Right cardiac atrium (tissue), 5 donors: Measurements from ENCODE around the gene RBPJ. TPM values are rescaled to one million over a fixed set of nuclear protein-coding genes. Genes with fewer than 3 reads are reported as not detected.

Experiments
- ATAC-seq, 2 donors: fragments of 200-7000 bp; cut with Tn5 transposase; one replicate each; pipeline versions ENCODE4 v1.8.0 to v1.9.1; 2020; ENCODE audit warnings: moderate library complexity in 2 of 2, mild to moderate bottlenecking in 1 of 2
- DNase-seq, 3 donors: peaks; one replicate each; pipeline ENCODE4 v3.0.0-alpha.2; 2020
- H3K27ac ChIP-seq: one replicate; pipeline ENCODE4 v1.5.1; 2013; ENCODE audit warnings: mild to moderate bottlenecking, low read length, control low read depth, moderate library complexity
- H3K27me3 ChIP-seq: one replicate; pipeline ENCODE4 v1.6.1; 2013; ENCODE audit not compliant: control insufficient read depth, insufficient read depth
- H3K4me1 ChIP-seq: one replicate; pipeline ENCODE4 v1.6.1; 2013; ENCODE audit warnings: low read length; ENCODE audit not compliant: control insufficient read depth, insufficient read depth
- H3K4me3 ChIP-seq: one replicate; pipeline ENCODE4 v1.5.1; 2013; ENCODE audit warnings: low read length, control low read depth
- H3K9me3 ChIP-seq: one replicate; pipeline ENCODE4 v1.6.1; 2013; ENCODE audit warnings: low read length; ENCODE audit not compliant: control insufficient read depth
- WGBS: extraction: QIAGEN DNeasy Blood & Tissue Kit; methylation state at CpG from one replicate; pipeline ENCODE4 v1.1.7; 2013; 5-methylcytosine and 5-hydroxymethylcytosine counted together
- intact Hi-C, 4 donors: fragments of 100-400 bp; cut with DNase I; formaldehyde crosslinking; loops; one replicate each; pipeline versions ENCODE4 v1.11.0 to v1.14.0; 2022 to 2023
- polyA plus RNA-seq: library from polyadenylated mRNA; stranded (reverse); fragments of 200-250 nt; gene quantifications from one replicate; pipeline ENCODE4 v1.2.3, GENCODE V29; 2013
- total RNA-seq, 4 donors: library from RNA; stranded (reverse); fragmentation: NEBNext Ultra II Directional; extraction: Animal tissue kit (Norgen Biotek cat#: 25700); gene quantifications; one replicate each; pipeline ENCODE4 v1.2.1, GENCODE V29; 2021
- donor health status: healthy with polysubstance abuse.
- donor health status: DM: no; HTN: yes; CAD: no.
- donor health status: DM: no; HTN: no; CAD: no.
- donor health status: DM: no; HTN: yes; CAD: no; lungs with severe emphysema.
- donor health status: DM: yes; HTN: yes; CAD: no.

The RBPJ gene
- total and polyA plus RNA-seq, 5 donors = 22.2 to 45.9 (median 43.0) TPM

DNA sequence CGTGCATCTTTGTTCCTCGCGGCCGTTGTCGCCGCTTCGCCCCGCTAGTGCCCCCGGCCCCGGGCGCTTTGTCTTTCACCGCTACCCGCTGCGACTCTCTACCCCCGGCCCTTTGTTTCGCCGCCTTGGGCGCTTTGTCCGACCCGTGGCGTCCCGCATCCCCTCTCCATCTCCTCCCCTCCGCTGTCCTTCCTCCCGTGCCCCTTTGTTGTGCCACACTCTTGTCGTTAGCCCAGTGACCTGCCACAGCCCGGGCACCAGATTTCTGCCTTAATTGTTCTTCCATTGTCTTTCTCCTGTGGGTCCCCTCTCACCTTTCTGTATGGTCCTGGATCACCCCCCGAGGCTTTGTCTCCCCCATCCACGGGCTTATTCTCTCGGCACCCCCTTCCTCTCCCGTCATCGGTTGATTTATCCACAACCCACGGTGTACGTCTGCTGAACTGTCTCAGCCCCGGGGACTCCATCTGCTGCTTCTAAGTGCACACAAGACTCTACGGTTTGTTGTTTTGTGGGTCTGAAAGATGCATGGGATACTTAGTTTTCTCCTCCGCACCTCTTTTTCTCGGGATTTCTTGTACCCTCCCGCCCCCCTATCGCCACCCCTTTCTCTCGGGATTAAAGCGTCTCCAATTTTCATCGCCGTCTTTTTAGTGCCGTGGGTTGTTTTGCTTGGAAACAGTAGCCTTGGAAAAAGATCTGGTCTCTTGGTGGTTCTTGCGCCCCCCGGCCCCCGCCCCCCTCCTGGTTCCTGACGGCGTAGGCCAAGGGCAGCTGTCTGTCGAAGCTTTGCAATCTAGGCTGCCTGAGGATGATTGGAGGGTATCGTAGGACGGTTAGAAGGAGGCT is 783 bp downstream of the RBPJ start:
- no peaks in the 10 kb centered on the region for H3K4me1 ChIP-seq
- peak overlapping the region; percentile 95 for H3K27ac ChIP-seq
- intact Hi-C loops = loop anchor here in 3 of 4 donors (5.0 to 10.0 kb wide), 4 partner anchors 81 to 339 kb away; no protein-coding TSS in a partner anchor
- peak overlapping the region; percentile 98 for H3K4me3 ChIP-seq
- no peaks in the 10 kb centered on the region for H3K27me3 ChIP-seq
- ATAC-seq (no peak), DNase-seq (peak in 2 of 3 donors; percentile 41 to 70)
- H3K9me3 ChIP-seq = no peaks in the 10 kb centered on the region
- under 1% methylated on average over 52 of the region's 52 CpGs for WGBS

DNA sequence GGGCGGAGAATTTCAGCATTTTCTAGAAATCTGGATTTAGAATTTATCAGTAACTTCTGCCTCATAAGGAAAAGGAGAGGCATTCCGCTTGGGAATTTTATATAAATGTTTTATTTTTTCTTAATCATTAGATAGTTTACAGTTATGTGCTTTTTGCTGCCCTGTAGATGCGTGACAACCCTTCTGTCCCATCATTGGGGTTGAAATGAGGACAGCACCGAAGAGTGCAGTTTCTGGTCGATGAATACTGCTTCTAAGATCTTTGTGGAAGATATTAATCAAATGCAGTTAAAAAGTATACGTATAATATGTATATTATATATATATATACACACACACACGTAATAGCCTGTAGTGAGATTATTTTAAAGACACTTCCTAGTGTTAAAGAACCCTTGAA is 1.5 kb downstream of the RBPJ start:
- Histone ChIP-seq H3K4me1 (peaks cover 2% of the 10 kb centered on the region), H3K27me3 (no peaks in the 10 kb centered on the region), H3K27ac (no peak overlapping the region), H3K9me3 (no peaks in the 10 kb centered on the region), H3K4me3 (peak overlapping the region; percentile 98)
- 36% methylated on average over 7 of the region's 7 CpGs for WGBS
- ATAC-seq = no peak
- no peak for DNase-seq
- intact Hi-C loops = loop anchor here in 3 of 4 donors (5.0 to 10.0 kb wide), 4 partner anchors 80 to 340 kb away; no protein-coding TSS in a partner anchor

DNA sequence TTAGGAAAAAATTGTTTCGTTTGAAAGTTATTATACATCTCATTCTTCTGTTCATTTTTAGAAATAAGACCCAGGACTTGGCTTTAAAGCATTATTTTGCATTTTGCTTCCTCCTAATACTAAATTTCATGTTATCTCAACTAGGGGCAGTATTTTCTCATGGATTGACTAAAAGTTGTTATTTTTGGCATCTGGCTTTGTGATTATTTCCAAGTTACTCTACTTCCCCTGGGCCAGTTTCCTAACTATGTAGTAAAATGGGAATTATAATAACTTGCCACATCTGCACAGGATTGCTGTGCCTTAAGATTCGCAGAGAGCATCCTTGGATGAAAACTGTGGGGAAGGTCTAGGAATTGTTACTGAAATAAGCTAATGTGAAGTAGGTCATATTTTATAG is 3.0 kb downstream of the RBPJ start:
- H3K4me3 ChIP-seq = no peak overlapping the region
- intact Hi-C loops = loop anchor here in 3 of 4 donors (5.0 to 10.0 kb wide), 4 partner anchors 78 to 342 kb away; no protein-coding TSS in a partner anchor

DNA sequence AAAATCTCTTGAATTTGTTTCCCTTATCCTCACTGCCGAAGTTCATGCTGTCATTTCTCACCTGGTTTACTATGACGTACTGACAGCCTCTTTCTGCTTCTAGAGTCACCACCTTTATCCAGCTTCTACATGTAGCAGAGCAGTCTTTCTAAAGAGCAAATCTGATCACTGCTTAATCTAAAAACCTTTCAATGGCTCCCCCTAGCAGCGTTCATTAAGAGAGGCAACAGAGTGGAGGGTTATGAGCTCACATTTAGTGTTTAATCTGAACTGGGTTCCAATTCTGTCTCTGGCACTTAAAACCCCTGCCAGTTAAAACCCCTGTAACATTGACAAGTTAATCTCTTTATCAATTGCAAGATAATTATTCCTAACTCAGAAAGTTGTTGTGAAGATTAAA is 4.4 kb downstream of the RBPJ start:
- ATAC-seq = no peak
- Histone ChIP-seq H3K27ac (no peak overlapping the region), H3K9me3 (no peaks in the 10 kb centered on the region), H3K4me1 (peaks cover 2% of the 10 kb centered on the region), H3K27me3 (no peaks in the 10 kb centered on the region), H3K4me3 (no peak overlapping the region)
- no peak for DNase-seq
- WGBS = 61% methylated on average over 3 of the region's 3 CpGs
- intact Hi-C loops = loop anchor here in 3 of 4 donors (10.0 kb wide), 2 partner anchors 90 to 240 kb away; no protein-coding TSS in a partner anchor

More for the DNA sequence above, 3.0 kb downstream of the RBPJ start:
- DNase-seq = no peak
- ATAC-seq = no peak
- Histone ChIP-seq H3K27me3 (no peaks in the 10 kb centered on the region), H3K4me1 (peaks cover 2% of the 10 kb centered on the region), H3K27ac (no peak overlapping the region), H3K9me3 (no peaks in the 10 kb centered on the region)
- 41% methylated on average over 2 of the region's 2 CpGs for WGBS

DNA sequence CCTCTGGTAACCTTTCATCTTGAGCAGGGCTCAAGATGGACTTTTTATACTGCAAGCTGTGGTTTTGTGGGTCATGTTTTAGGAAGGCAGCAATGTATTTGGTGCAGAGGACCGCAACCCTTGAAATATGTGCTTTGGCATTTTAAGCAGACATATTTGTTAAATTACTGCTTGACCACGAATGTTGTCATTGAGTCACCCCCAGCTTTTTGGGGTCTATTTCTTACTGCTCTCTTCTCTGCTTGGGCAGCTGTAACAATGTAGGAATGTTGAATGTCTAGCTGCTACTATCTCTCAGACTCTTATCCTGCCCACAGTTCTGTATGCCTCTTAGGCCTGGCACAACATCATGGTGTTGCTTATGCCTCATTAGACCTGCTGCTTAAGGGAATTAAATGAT is 6.0 kb downstream of the RBPJ start:
- H3K27me3 ChIP-seq = no peaks in the 10 kb centered on the region
- no peak overlapping the region for H3K4me3 ChIP-seq
- ATAC-seq = no peak
- 74% methylated on average over 2 of the region's 2 CpGs for WGBS
- peaks cover 6% of the 10 kb centered on the region for H3K4me1 ChIP-seq
- no peak for DNase-seq
- no peak overlapping the region for H3K27ac ChIP-seq
- no peaks in the 10 kb centered on the region for H3K9me3 ChIP-seq
- intact Hi-C loops = loop anchor here in 3 of 4 donors (10.0 kb wide), 2 partner anchors 88 to 242 kb away; no protein-coding TSS in a partner anchor

DNA sequence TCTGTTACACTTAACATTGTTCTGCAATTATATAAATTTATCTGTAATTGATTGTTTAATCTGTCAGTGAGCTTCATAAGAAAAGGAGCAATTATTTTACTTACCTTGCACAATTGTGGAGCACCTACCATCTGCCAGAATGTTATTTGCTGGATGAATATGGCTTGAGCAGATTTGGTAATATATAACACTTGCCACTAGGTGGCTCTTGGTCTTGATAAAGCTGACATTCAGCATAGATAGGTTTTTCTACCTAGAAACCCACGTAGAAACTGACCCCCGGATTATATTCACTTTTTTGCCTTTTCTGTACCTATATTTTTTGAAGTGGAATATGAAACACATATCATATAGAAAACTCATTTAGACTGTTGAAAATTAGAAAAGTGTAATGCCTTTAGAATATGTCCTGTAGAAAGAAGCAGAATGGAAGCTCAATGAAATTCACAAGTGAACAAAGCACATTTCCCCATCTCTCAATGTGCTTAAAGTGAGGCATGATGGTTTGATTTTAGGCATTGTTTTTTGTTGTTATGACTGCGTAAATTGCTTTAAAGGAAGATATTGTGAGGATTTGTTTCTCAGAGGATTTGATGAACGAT is 9.5 kb downstream of the RBPJ start:
- peaks cover 8% of the 10 kb centered on the region for H3K4me1 ChIP-seq
- WGBS = 45% methylated on average over 4 of the region's 4 CpGs
- no peak overlapping the region for H3K4me3 ChIP-seq
- ATAC-seq = peak; percentile 67 to 68
- H3K27ac ChIP-seq = no peak overlapping the region
- no peaks in the 10 kb centered on the region for H3K27me3 ChIP-seq
- intact Hi-C loops = loop anchor here in 2 of 4 donors (5.0 to 10.0 kb wide), 2 partner anchors 82 to 675 kb away; no protein-coding TSS in a partner anchor
- no peak for DNase-seq
- H3K9me3 ChIP-seq = no peaks in the 10 kb centered on the region

DNA sequence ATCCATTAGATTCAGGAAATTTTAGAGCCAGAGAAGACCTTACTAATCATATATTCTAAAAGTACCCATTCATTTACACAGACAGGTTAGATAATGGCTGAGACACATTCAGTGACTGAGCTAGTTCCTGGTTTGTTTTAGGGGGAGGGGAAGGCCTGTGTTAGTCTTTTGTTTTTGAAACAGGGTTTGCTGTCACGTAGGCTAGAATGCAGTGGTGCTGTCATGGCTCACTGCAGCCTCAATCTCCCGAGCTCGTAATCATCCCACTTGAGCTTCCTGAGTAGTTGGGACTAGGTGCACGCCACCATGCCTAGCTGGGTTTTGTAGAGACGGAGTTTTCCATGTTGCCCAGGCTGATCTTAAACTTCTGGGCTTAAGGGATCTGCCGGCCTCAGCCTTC is 10.1 kb downstream of the RBPJ start:
- 78% methylated on average over 6 of the region's 6 CpGs for WGBS
- no peak overlapping the region for H3K27ac ChIP-seq
- H3K27me3 ChIP-seq = no peaks in the 10 kb centered on the region
- H3K9me3 ChIP-seq = no peaks in the 10 kb centered on the region
- ATAC-seq (peak in 1 of 2 donors; percentile 27), DNase-seq (no peak)
- no peak overlapping the region for H3K4me3 ChIP-seq
- peaks cover 8% of the 10 kb centered on the region for H3K4me1 ChIP-seq
- intact Hi-C loops = loop anchor here in 2 of 4 donors (5.0 to 10.0 kb wide), 2 partner anchors 81 to 674 kb away; no protein-coding TSS in a partner anchor

DNA sequence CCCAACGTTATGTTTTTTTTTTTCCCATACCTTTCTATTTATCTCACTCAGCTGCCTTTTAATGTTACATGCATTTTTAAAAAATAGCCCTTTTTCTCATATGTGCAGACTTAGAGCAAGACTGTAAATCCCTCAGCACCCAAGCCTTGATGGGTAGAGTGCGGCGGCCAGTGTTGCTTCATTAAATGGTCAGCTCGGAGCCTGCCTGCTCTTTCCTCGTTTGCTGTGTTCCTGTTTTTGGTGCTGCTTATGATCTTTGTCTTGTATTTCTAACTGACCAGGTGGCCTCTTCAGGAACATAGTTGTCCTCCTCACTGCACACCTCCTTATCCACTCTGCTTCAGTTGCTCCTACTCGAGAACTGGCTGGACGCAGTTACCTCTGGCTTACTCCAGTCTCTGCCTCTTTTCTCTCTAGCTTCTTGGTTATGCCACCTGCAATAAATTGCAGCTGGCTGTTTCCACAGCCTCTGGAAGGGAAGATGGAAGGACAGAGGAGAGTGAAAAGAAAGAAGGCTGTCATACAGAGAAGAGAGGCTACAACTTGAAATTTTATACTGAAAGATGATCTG is 10.7 kb downstream of the RBPJ start:
- H3K27me3 ChIP-seq = no peaks in the 10 kb centered on the region
- ATAC-seq = peak; percentile 20 to 33
- peaks cover 8% of the 10 kb centered on the region for H3K4me1 ChIP-seq
- 68% methylated on average over 7 of the region's 7 CpGs for WGBS
- H3K4me3 ChIP-seq = no peak overlapping the region
- no peak overlapping the region for H3K27ac ChIP-seq
- intact Hi-C loops = loop anchor here in 2 of 4 donors (5.0 to 10.0 kb wide), 2 partner anchors 81 to 673 kb away; no protein-coding TSS in a partner anchor
- no peaks in the 10 kb centered on the region for H3K9me3 ChIP-seq
- DNase-seq = no peak

DNA sequence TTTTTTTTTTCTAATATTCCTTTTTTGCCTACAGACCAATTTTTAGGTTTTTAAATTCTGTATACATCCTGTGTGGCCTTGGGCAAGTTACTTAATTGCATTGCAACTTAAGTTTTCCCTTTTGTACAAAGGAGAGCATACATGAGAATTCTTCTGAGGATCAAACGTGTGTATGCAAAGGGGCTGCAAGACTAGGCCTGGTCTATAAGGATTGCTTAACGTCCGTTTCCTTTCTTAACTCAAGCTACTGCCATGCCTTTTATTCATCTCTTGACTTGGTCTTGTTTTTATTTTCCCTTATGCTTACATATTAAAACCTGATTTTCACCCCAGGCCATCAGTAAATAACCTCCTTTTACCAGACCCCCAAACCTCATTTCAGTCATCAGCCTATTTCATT is 13.6 kb downstream of the RBPJ start:
- ATAC-seq (no peak), DNase-seq (no peak)
- Histone ChIP-seq H3K4me1 (peaks cover 8% of the 10 kb centered on the region), H3K4me3 (no peak overlapping the region), H3K9me3 (no peaks in the 10 kb centered on the region), H3K27ac (no peak overlapping the region), H3K27me3 (no peaks in the 10 kb centered on the region)
- intact Hi-C loops = loop anchor here in 2 of 4 donors (5.0 to 10.0 kb wide), 2 partner anchors 78 to 670 kb away; no protein-coding TSS in a partner anchor
- WGBS = 73% methylated on average over 3 of the region's 3 CpGs

DNA sequence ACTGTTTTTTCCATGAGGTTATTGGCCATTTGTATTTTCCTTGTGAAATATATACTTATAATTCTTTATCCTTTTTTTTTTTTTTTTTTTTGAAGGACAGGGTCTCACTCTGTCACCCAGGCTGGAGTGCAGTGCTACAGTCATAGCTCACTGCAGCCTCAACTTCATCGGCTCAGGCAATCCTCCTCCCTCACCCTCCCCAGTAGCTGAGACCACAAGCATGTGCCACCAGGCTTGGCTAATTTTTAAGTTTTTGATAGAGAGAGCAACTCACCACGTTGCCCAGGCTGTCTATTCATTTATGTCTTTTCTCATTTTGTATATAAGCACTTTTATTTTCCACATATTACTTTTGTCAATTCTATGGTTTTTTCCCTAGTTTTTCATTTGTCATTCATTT is 16.8 kb downstream of the RBPJ start:
- intact Hi-C loops = loop anchor here in 1 of 4 donors (10.0 kb wide), 1 partner anchor 667 kb away; no protein-coding TSS in a partner anchor
- Histone ChIP-seq H3K9me3 (no peaks in the 10 kb centered on the region), H3K27ac (no peak overlapping the region), H3K4me1 (peaks cover 4% of the 10 kb centered on the region), H3K27me3 (no peaks in the 10 kb centered on the region), H3K4me3 (no peak overlapping the region)
- no peak for ATAC-seq
- DNase-seq = no peak
- WGBS = 88% methylated on average over 2 of the region's 2 CpGs
